Measurements from ENCODE around the gene CALR3.
A peak's percentile ranks its signal among the peaks of the same experiment; 100 is the strongest.
"Not testable (repeated sequence)": the region's sequence is repeated elsewhere in the genome, so short reads cannot be mapped to it uniquely, and the experiment has no call there.

Gene CALR3

GRCh38 chr19:16486476-16486875 is 9.5 kb downstream of the CALR3 start:
- DNase-seq: not testable (repeated sequence)

GRCh38 chr19:16482745-16483144 is 13.2 kb downstream of the CALR3 start:
- no peak for DNase-seq

GRCh38 chr19:16477311-16477710 is 18.7 kb downstream of the CALR3 start:
- no peak for DNase-seq

DNA sequence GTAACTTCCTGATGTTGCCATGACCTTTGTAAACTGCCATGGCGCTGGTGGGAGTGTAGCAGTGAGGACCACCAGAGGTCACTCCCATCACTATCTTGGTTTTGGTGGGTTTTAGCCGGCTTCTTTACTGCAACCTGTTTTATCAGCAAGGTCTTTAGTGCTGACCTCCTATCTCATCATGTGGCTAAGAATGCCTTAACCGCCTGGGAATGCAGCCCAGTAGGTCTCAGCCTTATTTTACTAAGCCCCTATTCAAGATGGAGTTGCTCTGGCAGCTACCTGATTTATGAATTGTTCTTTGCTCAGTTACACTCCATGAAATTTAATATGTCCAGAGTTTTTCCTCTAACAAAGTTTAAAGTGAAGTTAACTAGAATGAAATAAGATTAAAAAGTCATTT is 19.6 kb downstream of the CALR3 start:
- no peak for DNase-seq

DNA sequence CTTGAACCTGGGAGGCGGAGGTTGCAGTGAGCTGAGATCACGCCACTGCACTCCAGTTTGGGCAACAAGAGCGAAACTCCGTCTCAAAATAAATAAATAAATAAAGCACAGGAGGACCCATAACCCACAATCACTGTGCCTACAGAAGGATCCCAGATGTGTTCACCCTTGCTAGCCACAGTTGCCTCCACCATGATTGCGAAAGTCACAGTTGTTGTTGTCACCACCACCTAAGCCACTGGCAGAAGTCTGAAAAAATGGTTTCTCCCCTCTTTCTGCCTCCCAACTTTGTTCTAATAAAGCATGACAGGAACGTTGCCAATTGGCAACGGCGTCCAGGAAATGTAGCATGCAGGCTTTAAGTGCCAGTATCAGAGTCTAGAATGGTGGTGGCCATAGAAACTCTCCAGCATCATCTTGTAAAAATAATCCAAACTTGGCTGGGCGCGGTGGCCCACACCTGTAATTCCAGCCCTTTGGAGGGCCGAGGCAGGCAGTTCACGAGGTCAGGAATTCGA is 22.0 kb downstream of the CALR3 start:
- no peak for DNase-seq

- DNase-seq: no peak
Observed at GRCh38 chr19:16472992-16473391, 23.0 kb downstream of the CALR3 start.

GRCh38 chr19:16472559-16472899 is 23.4 kb downstream of the CALR3 start:
- DNase-seq: not testable (repeated sequence)

GRCh38 chr19:16470911-16471811 is 24.8 kb downstream of the CALR3 start:
- no peak for DNase-seq

- no peak for DNase-seq
Observed at GRCh38 chr19:16470541-16470910, 25.4 kb downstream of the CALR3 start.

DNA sequence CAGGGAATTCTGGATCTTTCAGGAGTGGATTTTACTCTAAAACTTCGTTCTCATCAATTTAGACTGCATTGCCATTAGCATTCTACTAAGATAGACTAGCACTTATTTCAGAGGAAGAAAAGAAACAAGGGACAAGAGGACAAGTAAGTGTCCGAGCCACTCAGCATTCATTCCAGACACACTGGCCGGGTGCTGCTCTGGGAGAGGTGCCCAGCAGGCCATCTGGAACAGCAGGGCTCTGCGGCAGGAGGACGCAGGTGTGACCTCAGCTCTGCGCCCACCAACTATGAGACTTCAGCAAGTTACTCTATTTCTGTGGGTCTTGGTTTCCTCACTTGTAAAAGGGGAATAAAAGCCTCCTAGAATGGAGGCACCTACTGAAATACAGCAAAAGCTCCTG is 28.4 kb downstream of the CALR3 start:
- no peak for DNase-seq

DNA sequence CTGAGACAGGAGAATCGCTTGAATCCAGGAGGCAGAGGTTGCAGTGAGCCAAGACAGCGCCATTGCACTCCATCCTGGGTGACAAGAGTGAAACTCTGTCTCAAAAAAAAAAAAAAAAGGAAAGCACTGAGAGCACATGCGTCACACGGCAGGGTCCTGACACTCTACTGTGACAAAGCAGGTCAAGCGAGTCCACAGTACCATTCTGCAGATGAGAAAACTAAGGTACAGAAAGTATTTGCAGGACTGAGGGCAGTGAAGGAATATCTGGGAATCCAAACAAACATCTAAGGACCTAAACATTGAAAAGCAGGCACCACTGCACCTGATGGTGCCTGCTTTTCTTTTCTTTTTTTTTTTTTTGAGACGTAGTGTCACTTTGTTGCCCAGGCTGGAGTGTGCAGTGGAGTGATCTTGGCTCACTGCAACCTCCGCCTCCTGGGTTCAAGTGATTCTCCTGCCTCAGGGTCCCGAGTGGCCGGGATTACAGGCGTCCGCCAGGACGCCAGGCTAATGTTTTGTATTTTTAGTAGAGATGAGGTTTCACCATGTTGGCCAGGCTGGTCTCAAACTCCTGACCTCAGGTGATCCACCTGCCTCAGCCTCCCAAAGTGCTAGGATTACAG is 29.1 kb downstream of the CALR3 start:
- not testable (repeated sequence) for DNase-seq

DNA sequence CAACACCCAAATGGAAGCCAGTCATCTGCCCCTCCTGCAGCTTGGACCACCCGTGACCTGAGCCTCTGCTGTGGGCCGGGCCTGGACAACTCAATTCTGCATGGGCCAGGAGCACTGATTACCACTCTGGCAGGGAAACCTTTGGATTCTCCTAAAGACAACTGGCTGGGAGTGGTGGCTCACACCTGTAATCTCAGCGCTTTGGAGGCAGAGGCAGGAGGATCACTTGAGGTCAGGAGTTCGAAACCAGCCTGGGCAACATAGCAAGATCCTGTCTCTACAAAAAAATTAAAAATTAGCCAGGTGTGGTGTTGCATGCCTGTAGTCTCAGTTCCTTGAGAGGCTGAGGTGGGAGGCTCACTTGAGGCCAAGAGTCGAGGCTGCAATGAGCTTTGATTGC is 30.7 kb downstream of the CALR3 start:
- no peak for DNase-seq

- peak; percentile 35 for DNase-seq
Observed at GRCh38 chr19:16463991-16464575, 31.9 kb downstream of the CALR3 start.

DNA sequence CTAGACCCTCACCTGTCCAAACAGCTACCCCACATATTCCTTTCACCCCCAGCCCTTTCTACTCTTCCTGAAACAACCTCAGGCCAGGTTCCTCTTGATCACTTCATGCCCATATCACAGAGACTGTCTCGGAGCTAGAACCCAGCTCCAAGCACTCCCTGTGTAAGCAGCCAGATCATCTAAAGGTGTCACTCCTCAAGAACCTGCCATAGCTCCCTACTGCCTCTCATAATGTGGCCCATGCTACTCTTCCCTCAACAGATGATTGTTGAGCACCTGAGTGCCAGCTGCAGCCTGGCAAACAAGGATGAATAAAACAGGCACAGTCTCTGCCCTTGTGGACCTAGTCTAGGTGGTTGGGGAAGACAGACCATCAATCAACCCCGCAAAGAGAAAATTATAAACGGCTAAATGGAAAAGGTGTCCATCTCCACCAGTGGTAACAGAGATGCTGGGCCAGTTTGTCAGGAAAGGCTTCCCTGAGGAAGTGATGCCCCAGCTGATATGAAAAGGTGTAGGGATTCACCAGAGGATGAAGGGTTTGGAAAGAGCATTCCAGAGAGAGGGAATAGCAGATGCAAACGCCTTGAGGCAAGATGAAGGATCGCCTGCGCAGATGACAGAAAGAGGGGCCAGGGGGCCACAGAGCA is 32.5 kb downstream of the CALR3 start:
- no peak for DNase-seq

DNA sequence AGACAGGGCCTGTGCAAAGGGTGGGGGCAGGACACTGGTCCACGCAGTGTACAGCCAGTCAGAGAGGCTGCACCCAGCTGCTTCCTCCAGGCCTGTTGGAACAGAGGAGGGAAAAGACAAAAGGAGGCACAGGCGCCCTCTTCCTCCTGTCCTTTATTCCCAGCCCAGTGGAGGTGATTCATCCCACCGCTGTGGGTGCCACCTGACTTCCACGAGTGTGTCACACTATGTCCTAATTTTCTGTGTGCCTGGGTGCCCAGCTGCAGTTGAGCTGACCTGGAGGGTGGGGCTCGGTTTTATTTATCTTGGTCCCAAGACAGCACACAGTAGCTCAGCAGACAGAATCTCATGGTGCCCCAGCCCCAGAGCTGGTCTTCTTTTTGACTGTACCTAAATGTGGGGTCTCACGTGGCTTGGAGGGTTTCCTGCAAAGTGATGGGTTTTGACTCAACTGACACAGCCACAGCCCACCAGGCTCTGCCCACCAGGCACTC is 33.2 kb downstream of the CALR3 start:
- no peak for DNase-seq

DNA sequence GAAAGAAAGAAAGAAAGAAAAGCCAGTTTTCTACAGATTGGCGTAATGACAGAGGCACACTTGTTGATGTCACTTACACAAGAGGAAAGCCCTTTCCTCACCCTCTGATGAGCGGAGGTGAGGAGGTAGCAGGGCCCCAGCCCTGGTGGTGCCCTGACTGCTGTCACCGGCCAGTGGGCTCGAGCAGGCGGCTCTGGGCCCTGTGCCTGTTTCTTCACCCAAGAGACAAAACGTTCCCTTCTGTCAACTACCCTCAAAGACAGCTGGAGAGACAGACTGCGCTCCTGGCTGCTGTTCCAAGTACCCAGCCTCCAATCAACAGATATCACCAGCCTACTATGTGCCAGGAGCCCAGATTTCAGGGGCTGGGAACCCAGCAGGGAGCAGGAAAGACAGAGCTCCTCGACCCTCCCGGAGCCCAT is 34.3 kb downstream of the CALR3 start:
- no peak for DNase-seq

DNA sequence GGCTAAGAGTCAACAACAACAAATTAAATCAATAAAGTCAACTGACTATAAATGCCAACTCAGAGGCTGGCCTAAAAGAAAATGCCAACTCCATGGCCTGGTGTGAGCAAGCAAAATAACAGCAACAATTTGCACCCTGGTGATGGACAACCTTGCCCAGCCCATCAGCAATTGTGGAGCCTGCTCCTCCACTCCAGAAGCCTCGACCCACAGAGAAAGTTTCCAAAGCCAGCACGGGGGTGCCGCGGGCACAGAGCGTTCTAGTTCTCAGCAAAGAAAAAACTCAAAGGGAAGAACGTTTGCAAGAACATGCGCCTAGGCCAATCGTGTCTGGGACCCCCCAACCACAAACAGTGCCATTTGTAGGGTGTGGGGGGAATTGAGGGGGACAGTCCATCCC is 35.5 kb downstream of the CALR3 start:
- DNase-seq: no peak

DNA sequence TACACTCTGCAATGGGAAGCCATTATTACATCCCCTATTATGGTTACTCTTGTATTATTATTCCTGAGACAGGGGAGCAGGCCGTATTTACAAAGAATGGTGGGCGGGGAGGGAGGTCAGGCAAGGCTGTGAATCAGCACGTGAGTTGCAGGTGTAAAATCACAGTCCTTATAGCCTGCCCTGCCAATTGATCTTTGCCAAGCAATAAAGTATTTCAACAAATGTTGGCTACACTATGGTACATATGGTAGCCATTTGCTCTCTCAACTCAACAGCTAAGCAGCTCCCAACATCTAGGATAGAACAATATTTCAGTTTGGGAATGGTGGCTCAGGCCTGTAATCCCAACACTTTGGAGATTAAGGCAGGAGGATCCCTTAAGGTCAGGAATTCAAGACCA is 36.3 kb downstream of the CALR3 start:
- no peak for DNase-seq

DNA sequence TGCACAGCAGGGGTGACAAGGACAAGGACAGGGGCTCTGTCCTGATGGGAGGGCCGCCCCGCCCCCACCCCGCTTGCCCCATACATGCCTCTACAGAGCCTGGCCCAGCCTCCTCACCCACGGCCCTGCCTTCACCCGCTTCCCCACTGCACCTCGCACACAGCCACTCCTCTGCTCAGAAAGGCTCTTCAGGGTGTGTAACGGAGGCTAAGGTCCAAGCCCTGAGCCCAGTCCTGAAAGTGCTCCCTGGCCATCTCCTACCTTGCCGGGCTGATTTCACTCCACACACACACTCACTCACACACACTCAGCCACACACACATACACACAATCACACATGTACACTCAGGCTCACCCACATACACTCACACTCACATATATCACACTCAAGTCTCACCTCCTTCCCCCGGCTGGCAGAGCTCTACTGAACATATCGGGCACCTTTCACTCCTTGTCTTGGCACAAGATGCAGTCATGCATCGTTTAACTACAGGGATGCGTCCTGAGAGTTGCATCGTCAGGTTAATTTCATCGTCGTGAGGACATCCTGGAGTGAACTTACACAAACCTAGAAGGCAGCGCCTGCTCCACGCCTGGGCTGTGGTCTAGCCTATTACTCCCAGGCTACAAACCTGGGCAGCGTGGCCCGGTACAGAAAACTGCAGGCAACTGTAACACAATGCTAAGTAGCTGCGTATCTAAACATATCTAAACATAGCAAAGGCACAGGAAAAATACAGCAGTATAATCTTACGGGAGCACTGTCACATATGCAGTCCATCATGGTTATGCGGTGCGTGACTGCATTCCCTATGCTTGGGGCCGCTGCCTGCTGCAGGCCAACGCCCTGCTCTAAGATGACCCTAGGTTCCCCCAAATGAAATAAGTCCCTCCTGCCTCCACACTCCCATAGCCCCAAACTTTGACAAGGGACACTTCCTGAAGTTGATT is 37.3 kb downstream of the CALR3 start:
- no peak for DNase-seq

DNA sequence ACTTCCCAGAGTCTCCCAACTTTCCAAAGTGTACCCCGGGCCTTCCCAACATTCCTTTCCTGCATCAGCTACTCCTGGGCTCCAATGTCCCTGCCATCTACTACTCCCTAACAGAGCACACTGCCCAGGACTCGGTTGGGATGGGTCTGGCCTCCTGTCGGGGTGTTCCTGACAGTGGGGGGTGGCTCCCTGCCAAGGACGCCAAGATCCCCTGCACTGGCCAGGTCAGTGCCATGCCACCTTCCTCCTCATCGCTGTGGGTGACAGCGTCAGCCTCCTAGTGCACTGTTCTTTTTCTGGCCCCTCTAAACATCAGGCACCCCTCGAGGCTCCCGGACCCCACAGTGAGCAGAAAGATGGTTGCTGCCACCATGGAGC is 38.0 kb downstream of the CALR3 start:
- no peak for DNase-seq

DNA sequence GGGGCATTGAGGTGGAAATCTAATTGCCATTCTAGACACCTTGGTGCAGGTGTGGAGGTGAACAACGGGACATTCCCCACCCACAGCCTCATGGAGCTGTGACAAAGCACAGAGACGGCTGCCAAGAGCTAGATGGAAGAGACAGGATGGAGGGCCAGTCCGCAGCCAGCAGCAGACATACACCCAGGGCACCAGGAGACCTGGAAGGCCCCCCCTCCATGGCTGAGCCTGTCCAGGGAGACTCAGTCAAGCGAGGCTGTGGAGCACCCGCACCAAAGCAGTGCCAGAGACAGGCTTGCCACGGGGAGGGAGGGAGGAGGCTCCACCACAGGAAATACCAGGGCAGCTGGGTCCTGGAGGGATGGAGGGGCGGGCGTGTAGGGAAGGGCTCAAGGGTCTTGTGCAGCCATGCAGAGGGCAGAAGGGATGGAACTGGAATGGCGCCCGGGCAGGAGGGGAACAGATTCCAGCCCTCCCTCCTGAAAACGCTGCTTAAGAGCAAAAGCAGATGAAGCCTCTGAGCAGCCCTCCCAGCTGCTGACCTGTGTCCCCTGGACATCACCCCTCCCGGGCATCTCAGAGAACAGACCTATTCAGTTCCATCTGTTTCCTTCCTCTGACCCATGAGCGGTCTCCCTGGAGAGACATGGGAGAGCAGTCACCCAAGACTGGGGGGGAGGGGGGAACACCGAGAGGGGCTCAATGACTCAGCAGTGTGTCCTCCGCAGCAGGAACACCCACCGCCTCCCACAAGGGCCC is 38.6 kb downstream of the CALR3 start:
- DNase-seq: peak; percentile 78

Measured in NCI-H226 (cell line).